ENCODE measurements around the gene DNAJC1.

Gene DNAJC1

GRCh38 chr10:21832821-21833130 lies 170.8 kb downstream of the DNAJC1 start:
- no peak for TF ChIP-seq CTCF (IDR thresholded peaks at IDR 0.05; ENCODE audit: extremely low read depth, missing control alignments)
- DNase-seq (ENCODE audit: low spot score): no peak

- TF ChIP-seq CTCF (IDR thresholded peaks at IDR 0.05; ENCODE audit: extremely low read depth, missing control alignments): no peak
- DNase-seq (ENCODE audit: low spot score): no peak
Observed at GRCh38 chr10:21831986-21832820, 171.3 kb downstream of the DNAJC1 start.

- TF ChIP-seq CTCF (IDR thresholded peaks at IDR 0.05; ENCODE audit: extremely low read depth, missing control alignments): no peak
- DNase-seq (ENCODE audit: low spot score): no peak
Observed at GRCh38 chr10:21830037-21830436, 173.5 kb downstream of the DNAJC1 start.

- TF ChIP-seq CTCF (IDR thresholded peaks at IDR 0.05; ENCODE audit: extremely low read depth, missing control alignments): no peak
- DNase-seq (ENCODE audit: low spot score): no peak
Observed at GRCh38 chr10:21827308-21827707, 176.2 kb downstream of the DNAJC1 start.

- no peak for DNase-seq (ENCODE audit: low spot score)
- no peak for TF ChIP-seq CTCF (IDR thresholded peaks at IDR 0.05; ENCODE audit: extremely low read depth, missing control alignments)
Observed at GRCh38 chr10:21826725-21827124, 176.8 kb downstream of the DNAJC1 start.

GRCh38 chr10:21825345-21825744 lies 178.2 kb downstream of the DNAJC1 start:
- TF ChIP-seq CTCF (IDR thresholded peaks at IDR 0.05; ENCODE audit: extremely low read depth, missing control alignments): no peak
- no peak for DNase-seq (ENCODE audit: low spot score)

- no peak for DNase-seq (ENCODE audit: low spot score)
- TF ChIP-seq CTCF (IDR thresholded peaks at IDR 0.05; ENCODE audit: extremely low read depth, missing control alignments): no peak
Observed at GRCh38 chr10:21824409-21824808, 179.1 kb downstream of the DNAJC1 start.
